GM18520 (cell line): ENCODE results near the gene EML6.

Experiments used
- ATAC-seq: cut with Tn5 transposase; IDR thresholded peaks from one replicate; pipeline ENCODE4 v1.9.1; 2021; ENCODE audit not compliant: unreplicated experiment

EML6 gene

GRCh38 chr2:54789878-54790277, 66.4 kb downstream of the EML6 start:
- no peak for ATAC-seq

GRCh38 chr2:54791831-54792230, 68.4 kb downstream of the EML6 start:
- ATAC-seq, result no peak

GRCh38 chr2:54797307-54797706, 73.8 kb downstream of the EML6 start:
- ATAC-seq, result no peak

GRCh38 chr2:54801352-54801751, 77.9 kb downstream of the EML6 start:
- ATAC-seq, result no peak

- ATAC-seq, result no peak
These were observed 80.6 kb downstream of the EML6 start for GRCh38 chr2:54803783-54804751.

- ATAC-seq, result no peak
These were observed 81.8 kb downstream of the EML6 start for GRCh38 chr2:54805255-54805654.

GRCh38 chr2:54806975-54807374, 83.5 kb downstream of the EML6 start:
- ATAC-seq, result no peak

- no peak for ATAC-seq
These were observed 85.2 kb downstream of the EML6 start for GRCh38 chr2:54808661-54809060.

- no peak for ATAC-seq
These were observed 86.4 kb downstream of the EML6 start for GRCh38 chr2:54809819-54810218.

- no peak for ATAC-seq
These were observed 86.8 kb downstream of the EML6 start for GRCh38 chr2:54810246-54810645.

GRCh38 chr2:54813584-54813983, 90.1 kb downstream of the EML6 start:
- ATAC-seq, result no peak

- no peak for ATAC-seq
These were observed 91.1 kb downstream of the EML6 start for GRCh38 chr2:54814389-54815147.

- ATAC-seq, result no peak
These were observed 91.7 kb downstream of the EML6 start for GRCh38 chr2:54815148-54815539.

GRCh38 chr2:54818226-54818625, 94.8 kb downstream of the EML6 start:
- ATAC-seq, result no peak

- ATAC-seq, result no peak
These were observed 97.1 kb downstream of the EML6 start for GRCh38 chr2:54820558-54820957.

- ATAC-seq, result no peak
These were observed 101.1 kb downstream of the EML6 start for GRCh38 chr2:54824567-54824966.

- no peak for ATAC-seq
These were observed 107.1 kb downstream of the EML6 start for GRCh38 chr2:54830546-54830945.

- no peak for ATAC-seq
These were observed 108.0 kb downstream of the EML6 start for GRCh38 chr2:54831480-54831879.

GRCh38 chr2:54834721-54835120, 111.3 kb downstream of the EML6 start:
- no peak for ATAC-seq

- no peak for ATAC-seq
These were observed 113.0 kb downstream of the EML6 start for GRCh38 chr2:54836477-54836876.

GRCh38 chr2:54838585-54839035, 115.1 kb downstream of the EML6 start:
- peak; percentile 68 for ATAC-seq
